HEK293 (cell line): ENCODE data around the gene CDC42.

Source experiments
- CTCF ChIA-PET: fragments of 350-600 bp; formaldehyde crosslinking; extraction: SDS; loops from one replicate; lab custom pipeline; 2021; ENCODE audit warnings: antibody characterized with exemption; lab: Yijun Ruan, JAX
- POLR2A ChIA-PET: fragments of 300-600 bp; formaldehyde crosslinking; extraction: SDS; loops from one replicate; lab custom pipeline; 2020; ENCODE audit warnings: antibody characterized with exemption, inconsistent platforms; lab: Yijun Ruan, JAX
- H3K27ac ChIP-seq: fragments of 200-500 bp; sonication (Bioruptor generic); 2 replicates; pipeline ENCODE4 v1.5.1; 2014; ENCODE audit warnings: low read depth, low read length, control low read depth, inconsistent platforms; ENCODE audit errors: extremely low read depth
- H3K36me3 ChIP-seq, 2 experiments: fragments of 200-500 bp in 1 of 2; sonication (Bioruptor generic) in 1 of 2; 1 replicate in 1 of 2; 2 replicates in 1 of 2; pipeline ENCODE4 v1.5.1; 2014 to 2017; ENCODE audit warnings: inconsistent platforms in 2 of 2, low read length in 2 of 2; ENCODE audit not compliant: control insufficient read depth in 2 of 2, insufficient read depth in 1 of 2
- H3K4me1 ChIP-seq: fragments of 200-500 bp; sonication (Bioruptor generic); 2 replicates; pipeline ENCODE4 v1.5.1; 2014; ENCODE audit warnings: mild to moderate bottlenecking, low read length, inconsistent platforms; ENCODE audit not compliant: control insufficient read depth, insufficient read depth
- H3K4me3 ChIP-seq: 2 replicates; pipeline ENCODE4 v1.5.1; 2011; ENCODE audit warnings: low read depth, mild to moderate bottlenecking, control low read depth, low read length, moderate library complexity
- H3K9me3 ChIP-seq: fragments of 200-500 bp; sonication (Bioruptor generic); 2 replicates; pipeline ENCODE4 v1.5.1; 2014; ENCODE audit warnings: low read depth, low read length, inconsistent platforms; ENCODE audit not compliant: control insufficient read depth, insufficient read depth
- AEBP2 ChIP-seq: fragments of 450-650 bp; formaldehyde crosslinking; IDR thresholded peaks from 2 replicates; pipeline ENCODE4 v1.5.1; 2016; ENCODE audit warnings: missing biosample characterization, missing genetic modification characterization, borderline replicate concordance
- BCL11B ChIP-seq: fragments of 450-650 bp; formaldehyde crosslinking; IDR thresholded peaks from 2 replicates; pipeline ENCODE4 v1.5.1; 2016; ENCODE audit warnings: low read depth, missing biosample characterization, missing genetic modification characterization
- GLIS1 ChIP-seq: fragments of 450-650 bp; formaldehyde crosslinking; IDR thresholded peaks from 2 replicates; pipeline ENCODE4 v1.5.1; 2016; ENCODE audit warnings: missing biosample characterization, missing genetic modification characterization
- KLF16 ChIP-seq: fragments of 450-650 bp; formaldehyde crosslinking; IDR thresholded peaks from 2 replicates; pipeline ENCODE4 v1.5.1; 2017; ENCODE audit warnings: missing biosample characterization, missing genetic modification characterization
- MZF1 ChIP-seq: fragments of 450-650 bp; formaldehyde crosslinking; IDR thresholded peaks from 2 replicates; pipeline ENCODE4 v1.5.1; 2017; ENCODE audit warnings: missing biosample characterization, missing genetic modification characterization, borderline replicate concordance
- TCF7L2 ChIP-seq: IDR thresholded peaks from 2 replicates; pipeline ENCODE4 v1.6.1; 2011; ENCODE audit warnings: low read depth, mild to moderate bottlenecking, inconsistent platforms, low read length, moderate library complexity, borderline replicate concordance
- TSHZ1 ChIP-seq: fragments of 450-650 bp; formaldehyde crosslinking; IDR thresholded peaks from 2 replicates; pipeline ENCODE4 v1.5.1; 2016; ENCODE audit warnings: missing biosample characterization, missing genetic modification characterization, borderline replicate concordance
- WT1 ChIP-seq: fragments of 450-650 bp; formaldehyde crosslinking; IDR thresholded peaks from 2 replicates; pipeline ENCODE4 v1.5.1; 2016; ENCODE audit warnings: missing biosample characterization, missing genetic modification characterization
- ZBTB20 ChIP-seq: fragments of 450-650 bp; formaldehyde crosslinking; IDR thresholded peaks from 2 replicates; pipeline ENCODE4 v1.5.1; 2016; ENCODE audit warnings: missing biosample characterization, missing genetic modification characterization
- ZFP41 ChIP-seq: fragments of 450-650 bp; formaldehyde crosslinking; IDR thresholded peaks from 2 replicates; pipeline ENCODE4 v1.5.1; 2016; ENCODE audit warnings: missing biosample characterization, missing genetic modification characterization, borderline replicate concordance
- ZNF280D ChIP-seq: fragments of 450-650 bp; formaldehyde crosslinking; IDR thresholded peaks from 2 replicates; pipeline ENCODE4 v1.5.1; 2016; ENCODE audit warnings: missing biosample characterization, missing genetic modification characterization
- ZNF335 ChIP-seq: fragments of 450-650 bp; formaldehyde crosslinking; conservative IDR thresholded peaks from 2 replicates; pipeline ENCODE4 v1.5.1; 2016; ENCODE audit warnings: missing biosample characterization, missing genetic modification characterization
- ZNF37A ChIP-seq: fragments of 450-650 bp; IDR thresholded peaks from 2 replicates; pipeline ENCODE4 v1.5.1; 2018; ENCODE audit warnings: missing biosample characterization, missing genetic modification characterization
- ZNF423 ChIP-seq: fragments of 450-650 bp; formaldehyde crosslinking; IDR thresholded peaks from 2 replicates; pipeline ENCODE4 v1.5.1; 2016; ENCODE audit warnings: missing biosample characterization, missing genetic modification characterization
- ZNF600 ChIP-seq: fragments of 450-650 bp; formaldehyde crosslinking; IDR thresholded peaks from 2 replicates; pipeline ENCODE4 v1.5.1; 2016; ENCODE audit warnings: missing biosample characterization, missing genetic modification characterization
- ZNF658 ChIP-seq: fragments of 450-650 bp; formaldehyde crosslinking; IDR thresholded peaks from 2 replicates; pipeline ENCODE4; 2016; ENCODE audit warnings: missing biosample characterization, missing genetic modification characterization
- ZNF707 ChIP-seq: fragments of 450-650 bp; formaldehyde crosslinking; IDR thresholded peaks from 2 replicates; pipeline ENCODE4 v1.5.1; 2016; ENCODE audit warnings: missing biosample characterization, missing genetic modification characterization
- ZNF768 ChIP-seq: fragments of 450-650 bp; formaldehyde crosslinking; IDR thresholded peaks from 2 replicates; pipeline ENCODE4 v1.5.1; 2018; ENCODE audit warnings: missing biosample characterization, mild to moderate bottlenecking, missing genetic modification characterization
- ZNF830 ChIP-seq: fragments of 450-650 bp; IDR thresholded peaks from 2 replicates; pipeline ENCODE4 v1.5.0; 2018; ENCODE audit warnings: missing biosample characterization, missing genetic modification characterization, low read depth, mild to moderate bottlenecking, moderate library complexity
- ZNF837 ChIP-seq: fragments of 450-650 bp; formaldehyde crosslinking; IDR thresholded peaks from 2 replicates; pipeline ENCODE4 v1.5.1; 2016; ENCODE audit warnings: missing biosample characterization, missing genetic modification characterization
- TF ChIP-seq, protein P1 (sequence below): fragments of 450-650 bp; formaldehyde crosslinking; IDR thresholded peaks from 2 replicates; pipeline ENCODE4 v1.5.1; 2016; ENCODE audit warnings: missing biosample characterization, missing genetic modification characterization
- TF ChIP-seq, protein P2 (sequence below): fragments of 450-650 bp; formaldehyde crosslinking; conservative IDR thresholded peaks from 2 replicates; pipeline ENCODE4 v1.5.1; 2016; ENCODE audit warnings: low read depth, missing biosample characterization, missing genetic modification characterization

CDC42 gene

GRCh38 chr1:22102746-22103145, 50.2 kb downstream of the CDC42 start:
- TF ChIP-seq ZNF658 (tag by site-specific recombination) (no peak), BCL11B (tag by site-specific recombination) (no peak), ZNF280D (tag by site-specific recombination) (no peak), ZBTB20 (no peak), ZFP41 (tag by site-specific recombination) (no peak), MZF1 (tag by site-specific recombination) (no peak), KLF16 (no peak), TSHZ1 (tag by site-specific recombination) (no peak), GLIS1 (tag by site-specific recombination) (no peak), ZNF600 (tag by site-specific recombination) (no peak), ZNF837 (tag by site-specific recombination) (no peak), ZNF335 (tag by site-specific recombination) (no peak)
- TF ChIP-seq, protein P1, sequence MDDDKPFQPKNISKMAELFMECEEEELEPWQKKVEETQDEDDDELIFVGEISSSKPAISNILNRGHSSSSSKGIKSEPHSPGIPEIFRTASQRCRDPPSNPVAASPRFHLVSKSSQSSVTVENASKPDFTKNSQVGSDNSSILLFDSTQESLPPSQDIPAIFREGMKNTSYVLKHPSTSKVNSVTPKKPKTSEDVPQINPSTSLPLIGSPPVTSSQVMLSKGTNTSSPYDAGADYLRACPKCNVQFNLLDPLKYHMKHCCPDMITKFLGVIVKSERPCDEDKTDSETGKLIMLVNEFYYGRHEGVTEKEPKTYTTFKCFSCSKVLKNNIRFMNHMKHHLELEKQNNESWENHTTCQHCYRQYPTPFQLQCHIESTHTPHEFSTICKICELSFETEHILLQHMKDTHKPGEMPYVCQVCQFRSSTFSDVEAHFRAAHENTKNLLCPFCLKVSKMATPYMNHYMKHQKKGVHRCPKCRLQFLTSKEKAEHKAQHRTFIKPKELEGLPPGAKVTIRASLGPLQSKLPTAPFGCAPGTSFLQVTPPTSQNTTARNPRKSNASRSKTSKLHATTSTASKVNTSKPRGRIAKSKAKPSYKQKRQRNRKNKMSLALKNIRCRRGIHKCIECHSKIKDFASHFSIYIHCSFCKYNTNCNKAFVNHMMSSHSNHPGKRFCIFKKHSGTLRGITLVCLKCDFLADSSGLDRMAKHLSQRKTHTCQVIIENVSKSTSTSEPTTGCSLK (tag by site-specific recombination), result no peak
- TF ChIP-seq, all 188 proteins: peak for 0
- Histone ChIP-seq H3K9me3 (no peaks in the 10 kb centered on the region), H3K4me1 (peaks cover 4% of the 10 kb centered on the region; the same call in 1 of the 2 replicates), H3K36me3 (peaks cover 0 to 64% of the 10 kb centered on the region in 2 experiments; a peak in 2 of 3 replicates), H3K4me3 (no peak overlapping the region), H3K27ac (no peak overlapping the region)
- CTCF ChIA-PET, result interaction anchor here (0.6 to 1.4 kb wide), 2 partner anchors 97 to 314 kb away, joined by 4 to 6 read pairs; no protein-coding TSS in a partner anchor
- POLR2A ChIA-PET, result no interaction called here

DNA sequence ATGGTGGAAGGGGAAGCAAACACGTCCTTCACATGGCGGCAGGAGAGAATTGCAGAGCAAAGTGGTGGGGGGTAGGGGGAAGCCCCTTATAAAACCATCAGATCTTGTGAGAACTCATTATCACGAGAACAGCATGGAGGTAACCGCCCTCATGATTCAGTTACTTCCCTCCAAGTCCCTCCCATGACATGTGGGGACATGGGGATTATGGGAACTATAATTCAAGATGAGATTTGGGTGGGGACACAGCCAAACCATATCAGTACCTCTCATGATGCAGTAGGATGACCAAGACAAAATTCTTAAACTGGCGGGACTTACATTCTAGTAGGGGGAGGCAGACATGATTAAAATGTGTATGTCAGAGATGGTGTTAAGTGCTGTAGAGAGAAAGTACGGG, 51.6 kb downstream of the CDC42 start:
- POLR2A ChIA-PET, result no interaction called here
- no peaks in the 10 kb centered on the region for H3K9me3 ChIP-seq
- peaks cover 0 to 63% of the 10 kb centered on the region in 2 experiments; a peak in 1 of 3 replicates for H3K36me3 ChIP-seq
- H3K27ac ChIP-seq, result no peak overlapping the region
- no peak overlapping the region for H3K4me3 ChIP-seq
- CTCF ChIA-PET, result interaction anchor here (0.6 to 4.9 kb wide), 3 partner anchors 312 to 316 kb away, joined by 3 to 27 read pairs (median 6); no protein-coding TSS in a partner anchor
- peaks cover 4% of the 10 kb centered on the region; the same call in 1 of the 2 replicates for H3K4me1 ChIP-seq
- TF ChIP-seq AEBP2 (tag by site-specific recombination) (no peak), ZNF707 (tag by site-specific recombination) (no peak), ZNF423 (no peak), TCF7L2 (no peak), ZNF768 (no peak), ZNF37A (no peak), WT1 (tag by site-specific recombination) (no peak), ZNF830 (tag by site-specific recombination) (no peak)
- TF ChIP-seq, protein P2, sequence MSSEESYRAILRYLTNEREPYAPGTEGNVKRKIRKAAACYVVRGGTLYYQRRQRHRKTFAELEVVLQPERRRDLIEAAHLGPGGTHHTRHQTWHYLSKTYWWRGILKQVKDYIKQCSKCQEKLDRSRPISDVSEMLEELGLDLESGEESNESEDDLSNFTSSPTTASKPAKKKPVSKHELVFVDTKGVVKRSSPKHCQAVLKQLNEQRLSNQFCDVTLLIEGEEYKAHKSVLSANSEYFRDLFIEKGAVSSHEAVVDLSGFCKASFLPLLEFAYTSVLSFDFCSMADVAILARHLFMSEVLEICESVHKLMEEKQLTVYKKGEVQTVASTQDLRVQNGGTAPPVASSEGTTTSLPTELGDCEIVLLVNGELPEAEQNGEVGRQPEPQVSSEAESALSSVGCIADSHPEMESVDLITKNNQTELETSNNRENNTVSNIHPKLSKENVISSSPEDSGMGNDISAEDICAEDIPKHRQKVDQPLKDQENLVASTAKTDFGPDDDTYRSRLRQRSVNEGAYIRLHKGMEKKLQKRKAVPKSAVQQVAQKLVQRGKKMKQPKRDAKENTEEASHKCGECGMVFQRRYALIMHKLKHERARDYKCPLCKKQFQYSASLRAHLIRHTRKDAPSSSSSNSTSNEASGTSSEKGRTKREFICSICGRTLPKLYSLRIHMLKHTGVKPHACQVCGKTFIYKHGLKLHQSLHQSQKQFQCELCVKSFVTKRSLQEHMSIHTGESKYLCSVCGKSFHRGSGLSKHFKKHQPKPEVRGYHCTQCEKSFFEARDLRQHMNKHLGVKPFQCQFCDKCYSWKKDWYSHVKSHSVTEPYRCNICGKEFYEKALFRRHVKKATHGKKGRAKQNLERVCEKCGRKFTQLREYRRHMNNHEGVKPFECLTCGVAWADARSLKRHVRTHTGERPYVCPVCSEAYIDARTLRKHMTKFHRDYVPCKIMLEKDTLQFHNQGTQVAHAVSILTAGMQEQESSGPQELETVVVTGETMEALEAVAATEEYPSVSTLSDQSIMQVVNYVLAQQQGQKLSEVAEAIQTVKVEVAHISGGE (tag by site-specific recombination), result no peak
